CD4-positive, alpha-beta memory T cell (primary cell): ENCODE data around the gene BABAM1. TPM values are rescaled to one million over a fixed set of nuclear protein-coding genes. Genes with fewer than 3 reads are reported as not detected.

ENCODE experiments used
- CTCF ChIA-PET: fragments of 350-600 bp; sonication (Branson Sonifier 250); formaldehyde crosslinking; loops from one replicate; lab custom pipeline; 2021; ENCODE audit warnings: inconsistent platforms; ENCODE audit not compliant: partially characterized antibody; lab: Charles Lee
- POLR2A ChIA-PET: fragments of 350-600 bp; sonication (Branson Sonifier 250); formaldehyde crosslinking; loops from one replicate; lab custom pipeline; 2021; ENCODE audit not compliant: partially characterized antibody; lab: Charles Lee
- DNase-seq, 5 donors: peaks; one replicate each; pipeline versions ENCODE4 v3.0.0 to v3.0.0-alpha.2; 2020 to 2022; ENCODE audit warnings: mixed read lengths in 1 of 5
- H3K27ac ChIP-seq: one replicate; pipeline ENCODE4 v1.7.0; 2013; ENCODE audit warnings: low read depth, low read length
- H3K27me3 ChIP-seq: 2 replicates; pipeline ENCODE4 v1.7.0; 2013; ENCODE audit warnings: mild to moderate bottlenecking, low read length, moderate library complexity; ENCODE audit not compliant: insufficient read depth
- H3K36me3 ChIP-seq: 2 replicates; pipeline ENCODE4 v1.7.0; 2013; ENCODE audit warnings: mild to moderate bottlenecking, low read length, moderate library complexity; ENCODE audit not compliant: insufficient read depth
- H3K4me1 ChIP-seq: 2 replicates; pipeline ENCODE4 v1.7.0; 2013; ENCODE audit warnings: mild to moderate bottlenecking, low read length, moderate library complexity; ENCODE audit not compliant: insufficient read depth
- H3K4me3 ChIP-seq, 2 donors: one replicate each; pipeline ENCODE4 v1.7.0; 2013; ENCODE audit warnings: low read length in 2 of 2, mild to moderate bottlenecking in 1 of 2
- H3K9me3 ChIP-seq, 2 donors: one replicate each; pipeline ENCODE4 v1.7.0; 2013; ENCODE audit warnings: low read length in 2 of 2, control low read depth in 1 of 2; ENCODE audit not compliant: control insufficient read depth in 1 of 2
- H3K27ac Mint-ChIP-seq, 7 donors: one replicate each; pipeline ENCODE4 v1.8.0; 2020 to 2021; ENCODE audit warnings: mixed read lengths in 7 of 7, mild to moderate bottlenecking in 6 of 7, inconsistent platforms in 3 of 7, moderate library complexity in 3 of 7
- H3K27me3 Mint-ChIP-seq, 2 donors: one replicate each; pipeline ENCODE4 v1.8.0; 2020 to 2021; ENCODE audit warnings: mixed read lengths in 2 of 2
- H3K36me3 Mint-ChIP-seq, 2 donors: one replicate each; pipeline ENCODE4 v1.8.0; 2020 to 2021; ENCODE audit warnings: mixed read lengths in 2 of 2, inconsistent platforms in 1 of 2, mild to moderate bottlenecking in 1 of 2
- H3K4me1 Mint-ChIP-seq, 4 donors: one replicate each; pipeline ENCODE4 v1.8.0; 2020 to 2021; ENCODE audit warnings: mixed read lengths in 4 of 4, mild to moderate bottlenecking in 1 of 4
- H3K4me3 Mint-ChIP-seq, 8 donors: one replicate each; pipeline ENCODE4 v1.8.0; 2020 to 2021; ENCODE audit warnings: mixed read lengths in 8 of 8, mild to moderate bottlenecking in 7 of 8, moderate library complexity in 6 of 8, inconsistent platforms in 3 of 8
- H3K9me3 Mint-ChIP-seq, 8 donors: one replicate each; pipeline ENCODE4 v1.8.0; 2020 to 2021; ENCODE audit warnings: mixed read lengths in 8 of 8, mild to moderate bottlenecking in 5 of 8, inconsistent platforms in 3 of 8, moderate library complexity in 1 of 8
- intact Hi-C: fragments of 100-400 bp; cut with micrococcal nuclease; formaldehyde crosslinking; loops from one replicate; pipeline ENCODE4 v1.15.1; 2023
- polyA plus RNA-seq, 2 donors: library from polyadenylated mRNA; unstranded; fragments of 300-500 nt; fragmentation: Illumina TruSeq; gene quantifications; one replicate each; pipeline ENCODE4 v1.2.3, GENCODE V29; 2021
- total RNA-seq, 2 experiments: library from RNA; stranded (reverse); gene quantifications; one replicate each; pipeline ENCODE4 v1.2.3, GENCODE V29; 2021

BABAM1 gene
- total and polyA plus RNA-seq, 4 experiments from 2014 or later: 92.0 to 171 (median 107) TPM

DNA sequence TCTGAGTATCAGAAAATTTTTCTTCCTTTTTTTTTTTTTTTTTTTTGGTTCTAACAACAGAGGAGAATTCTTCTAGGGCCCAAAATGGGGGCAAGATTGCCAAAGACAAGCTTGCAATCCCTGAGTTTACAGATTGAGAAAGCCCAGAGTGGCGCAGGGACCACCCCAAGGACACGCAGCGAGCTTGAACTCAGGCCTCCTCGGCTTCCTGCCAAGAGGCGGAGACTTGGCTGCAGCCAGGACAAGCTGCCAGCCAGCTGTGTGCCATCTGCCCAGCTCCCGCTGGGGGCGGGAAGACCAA, 37.9 kb downstream of the BABAM1 start:
- H3K4me1 ChIP-seq: peaks cover 52% of the 10 kb centered on the region

GRCh38 chr19:17305517-17306284, 38.5 kb downstream of the BABAM1 start, which contains the start of gene MRPL34:
Gene MRPL34, plus strand, starts transcription at chr19:17305872. Its CDS starts 21 bp downstream, at chr19:17305893.
- peaks cover 57% of the 10 kb centered on the region for H3K4me1 ChIP-seq
- POLR2A ChIA-PET: interaction anchor here (0.5 to 5.8 kb wide), 16 partner anchors 11 to 975 kb away, joined by 3 to 64 read pairs (median 4); partner anchors contain the start of genes ANKLE1, ANO8, BABAM1 and GTPBP3
- H3K36me3 Mint-ChIP-seq: peaks cover 0 to 8% of the 10 kb centered on the region in 2 donors

More for the DNA sequence above, 37.9 kb downstream of the BABAM1 start:
- intact Hi-C loops: loop anchor here (1.0 to 5.0 kb wide), 6 partner anchors 13 to 250 kb away; partner anchors contain the start of genes BABAM1, BST2, COLGALT1 and GTPBP3
- Histone ChIP-seq H3K27ac (peak overlapping the region; percentile 85), H3K9me3 (no peaks in the 10 kb centered on the region), H3K4me3 (peak overlapping the region in 1 of 2 donors; percentile 85), H3K36me3 (no peaks in the 10 kb centered on the region), H3K27me3 (no peaks in the 10 kb centered on the region)
- H3K27ac Mint-ChIP-seq: peak overlapping the region; percentile 69 to 96 (median 89)
- H3K9me3 Mint-ChIP-seq: no peaks in the 10 kb centered on the region
- peaks cover 0 to 8% of the 10 kb centered on the region in 2 donors for H3K36me3 Mint-ChIP-seq
- ChIA-PET POLR2A (interaction anchor here (0.5 to 5.8 kb wide), 15 partner anchors 11 to 976 kb away, joined by 3 to 64 read pairs (median 4); partner anchors contain the start of genes ANKLE1, ANO8, BABAM1 and GTPBP3), CTCF (interaction anchor here (0.7 to 2.8 kb wide), 19 partner anchors 8 to 229 kb away, joined by 3 to 33 read pairs (median 4); partner anchors contain the start of genes ANO8, HAUS8 and MYO9B)
- no peaks in the 10 kb centered on the region for H3K27me3 Mint-ChIP-seq
- peaks cover 21 to 67% (median 43%) of the 10 kb centered on the region in 4 donors for H3K4me1 Mint-ChIP-seq
- peak overlapping the region; percentile 90 to 94 (median 92) for H3K4me3 Mint-ChIP-seq
- DNase-seq: no peak

GRCh38 chr19:17306285-17306714, 39.1 kb downstream of the BABAM1 start:
- Histone ChIP-seq H3K36me3 (peaks cover under 1% of the 10 kb centered on the region), H3K9me3 (no peaks in the 10 kb centered on the region), H3K4me3 (peak overlapping the region; percentile 85 to 90), H3K27me3 (no peaks in the 10 kb centered on the region), H3K27ac (peak overlapping the region; percentile 85), H3K4me1 (peaks cover 63% of the 10 kb centered on the region)
- peak overlapping the region; percentile 90 to 94 (median 92) for H3K4me3 Mint-ChIP-seq
- DNase-seq: peak in 1 of 5 donors; percentile 33
- no peaks in the 10 kb centered on the region for H3K9me3 Mint-ChIP-seq
- ChIA-PET POLR2A (interaction anchor here (0.6 to 5.8 kb wide), 9 partner anchors 10 to 975 kb away, joined by 3 to 64 read pairs (median 4); partner anchors contain the start of genes ANKLE1, ANO8, GTPBP3 and OCEL1), CTCF (interaction anchor here (0.6 to 2.8 kb wide), 6 partner anchors 13 to 182 kb away, joined by 3 to 10 read pairs (median 4); no protein-coding TSS in a partner anchor)
- peaks cover 0 to 8% of the 10 kb centered on the region in 2 donors for H3K36me3 Mint-ChIP-seq
- no peaks in the 10 kb centered on the region for H3K27me3 Mint-ChIP-seq
- peaks cover 27 to 78% (median 51%) of the 10 kb centered on the region in 4 donors for H3K4me1 Mint-ChIP-seq
- intact Hi-C loops: loop anchor here (5.0 kb wide), 1 partner anchor 101 kb away; the partner anchor contains the start of gene BST2
- peak overlapping the region; percentile 62 to 89 (median 77) for H3K27ac Mint-ChIP-seq

More at GRCh38 chr19:17305517-17306284, 38.5 kb downstream of the BABAM1 start, which contains the start of gene MRPL34:
- H3K27me3 Mint-ChIP-seq: no peaks in the 10 kb centered on the region
- no peaks in the 10 kb centered on the region for H3K9me3 Mint-ChIP-seq
- Histone ChIP-seq H3K4me3 (peak within 1 kb of the TSS; percentile 85 to 90), H3K27me3 (no peaks in the 10 kb centered on the region), H3K27ac (peak within 1 kb of the TSS; percentile 85), H3K9me3 (no peaks in the 10 kb centered on the region), H3K36me3 (no peaks in the 10 kb centered on the region)
- CTCF ChIA-PET: interaction anchor here (0.7 to 2.8 kb wide), 20 partner anchors 9 to 230 kb away, joined by 3 to 33 read pairs (median 4); partner anchors contain the start of genes ANO8, HAUS8 and MYO9B
- intact Hi-C loops: loop anchor here (1.0 to 5.0 kb wide), 6 partner anchors 13 to 250 kb away; partner anchors contain the start of genes BABAM1, BST2, COLGALT1 and GTPBP3
- H3K4me1 Mint-ChIP-seq: peaks cover 26 to 73% (median 49%) of the 10 kb centered on the region in 4 donors
- peak within 1 kb of the TSS; percentile 69 to 96 (median 89) for H3K27ac Mint-ChIP-seq
- H3K4me3 Mint-ChIP-seq: peak within 1 kb of the TSS; percentile 90 to 94 (median 92)
- DNase-seq: peak; percentile 94 to 98 (median 97)

DNA sequence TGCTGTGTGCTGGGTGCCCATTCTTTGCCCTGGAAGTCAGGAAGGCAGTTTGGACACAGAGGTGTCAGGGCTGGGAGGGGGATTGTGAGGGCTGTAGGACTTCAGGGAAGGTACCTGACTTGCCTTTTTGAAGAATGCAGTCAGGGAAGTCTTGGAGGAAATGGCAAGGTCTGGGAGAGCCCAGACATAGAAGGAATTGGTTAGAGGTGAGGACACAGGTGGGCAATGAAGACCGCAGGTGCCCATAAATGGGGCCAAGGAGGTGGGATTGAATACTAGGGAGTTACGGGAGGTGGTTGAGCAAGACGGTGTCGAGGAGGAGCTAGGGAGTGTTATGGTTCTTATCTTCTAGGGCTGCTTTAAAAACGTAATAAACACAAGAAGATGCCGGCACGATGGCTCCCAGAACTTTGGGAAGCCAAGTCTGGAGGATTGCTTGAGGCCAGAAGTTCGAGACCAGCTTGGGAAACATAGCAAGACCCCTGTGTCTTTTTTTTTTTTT, 40.7 kb downstream of the BABAM1 start:
- H3K27me3 ChIP-seq: no peaks in the 10 kb centered on the region
- POLR2A ChIA-PET: interaction anchor here (1.9 to 3.7 kb wide), 4 partner anchors 9 to 233 kb away, joined by 6 to 54 read pairs (median 10); partner anchors contain the start of genes ANO8, BABAM1, HAUS8 and MYO9B
- Mint-ChIP-seq H3K36me3 (peaks cover 0 to 8% of the 10 kb centered on the region in 2 donors), H3K9me3 (no peaks in the 10 kb centered on the region), H3K27me3 (no peaks in the 10 kb centered on the region), H3K4me3 (peak overlapping the region in 7 of 8 donors; percentile 13 to 94 (median 41)), H3K4me1 (peaks cover 31 to 76% (median 54%) of the 10 kb centered on the region in 4 donors), H3K27ac (peak overlapping the region in 4 of 7 donors; percentile 2 to 79 (median 56))
- H3K27ac ChIP-seq: no peak overlapping the region
- DNase-seq: no peak
- intact Hi-C loops: loop anchor here (5.0 kb wide), 1 partner anchor 99 kb away; the partner anchor contains the start of gene BST2
- CTCF ChIA-PET: interaction anchor here (0.9 to 2.0 kb wide), 4 partner anchors 11 to 48 kb away, joined by 3 to 5 read pairs (median 5); no protein-coding TSS in a partner anchor
- H3K36me3 ChIP-seq: peaks cover 9% of the 10 kb centered on the region
- peaks cover 62% of the 10 kb centered on the region for H3K4me1 ChIP-seq
- H3K9me3 ChIP-seq: no peaks in the 10 kb centered on the region
- no peak overlapping the region for H3K4me3 ChIP-seq

GRCh38 chr19:17309198-17309964, 42.1 kb downstream of the BABAM1 start, which contains the start of gene DDA1:
Gene DDA1, plus strand, starts transcription at chr19:17309563. Its CDS starts 92 bp downstream, at chr19:17309655.
- H3K27me3 Mint-ChIP-seq: no peaks in the 10 kb centered on the region
- peak within 1 kb of the TSS; percentile 95 to 99 (median 97) for H3K4me3 Mint-ChIP-seq
- Histone ChIP-seq H3K4me1 (peaks cover 51% of the 10 kb centered on the region), H3K4me3 (peak within 1 kb of the TSS; percentile 81 to 82), H3K9me3 (no peaks in the 10 kb centered on the region), H3K27me3 (no peaks in the 10 kb centered on the region), H3K27ac (peak within 1 kb of the TSS; percentile 82), H3K36me3 (peaks cover 17% of the 10 kb centered on the region)
- H3K36me3 Mint-ChIP-seq: peaks cover 3 to 13% of the 10 kb centered on the region in 2 donors
- H3K9me3 Mint-ChIP-seq: no peaks in the 10 kb centered on the region
- peak within 1 kb of the TSS; percentile 78 to 97 (median 97) for H3K27ac Mint-ChIP-seq
- peaks cover 26 to 65% (median 45%) of the 10 kb centered on the region in 4 donors for H3K4me1 Mint-ChIP-seq
- ChIA-PET POLR2A (interaction anchor here (0.7 to 3.7 kb wide), 18 partner anchors 8 to 234 kb away, joined by 3 to 54 read pairs (median 5); partner anchors contain the start of genes ANO8, BABAM1, HAUS8 and MVB12A), CTCF (interaction anchor here (0.8 to 2.0 kb wide), 10 partner anchors 12 to 157 kb away, joined by 3 to 8 read pairs (median 4); partner anchors contain the start of genes ANO8, BABAM1 and MVB12A)
- peak; percentile 97 to 100 (median 99) for DNase-seq
- intact Hi-C loops: loop anchor here (1.0 to 5.0 kb wide), 4 partner anchors 28 to 98 kb away; partner anchors contain the start of genes BABAM1, BST2, GTPBP3 and OCEL1
